Measurements from ENCODE around the gene ETV6.
A peak's percentile ranks its signal among the peaks of the same experiment; 100 is the strongest.

ETV6 gene

DNA sequence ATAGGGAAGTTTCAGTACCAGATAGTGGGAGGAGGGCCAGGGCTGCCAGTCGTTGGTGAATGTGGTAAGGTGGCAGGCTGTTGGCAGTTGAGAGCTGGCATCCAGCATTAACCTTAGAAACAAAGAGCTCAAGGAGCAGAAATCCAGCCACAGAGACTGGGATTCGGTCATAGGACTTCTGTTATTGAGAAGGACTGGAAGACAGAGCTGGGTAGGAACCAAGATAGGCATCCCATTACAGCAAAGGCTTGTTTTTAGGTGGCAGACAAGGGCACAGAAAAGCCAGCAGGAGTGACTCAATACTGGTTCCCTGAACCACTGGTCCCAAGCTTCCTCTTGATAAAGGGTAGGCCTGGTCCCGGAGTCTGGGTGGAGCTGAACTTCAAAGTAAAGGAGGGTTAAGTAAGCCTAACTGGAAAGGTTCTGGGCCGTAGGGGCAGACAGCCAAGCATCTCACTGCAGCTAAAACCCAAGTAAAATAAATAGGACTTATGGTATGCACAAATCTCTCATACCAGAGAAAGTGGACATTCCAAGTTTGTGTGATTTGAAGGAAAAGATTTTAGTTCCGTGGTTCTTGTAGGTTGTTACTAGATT lies 147.9 kb downstream of the ETV6 start:
- in situ Hi-C loops (cut with HindIII; ENCODE audit: low sequenced_read_pairs) = no loop called here
- DNase-seq (ENCODE audit: low read depth, low spot score) = peak; percentile 92
- H3K4me3 ChIP-seq (ENCODE audit: low read depth, low read length) = no peak overlapping the region
- TF ChIP-seq, protein P1, sequence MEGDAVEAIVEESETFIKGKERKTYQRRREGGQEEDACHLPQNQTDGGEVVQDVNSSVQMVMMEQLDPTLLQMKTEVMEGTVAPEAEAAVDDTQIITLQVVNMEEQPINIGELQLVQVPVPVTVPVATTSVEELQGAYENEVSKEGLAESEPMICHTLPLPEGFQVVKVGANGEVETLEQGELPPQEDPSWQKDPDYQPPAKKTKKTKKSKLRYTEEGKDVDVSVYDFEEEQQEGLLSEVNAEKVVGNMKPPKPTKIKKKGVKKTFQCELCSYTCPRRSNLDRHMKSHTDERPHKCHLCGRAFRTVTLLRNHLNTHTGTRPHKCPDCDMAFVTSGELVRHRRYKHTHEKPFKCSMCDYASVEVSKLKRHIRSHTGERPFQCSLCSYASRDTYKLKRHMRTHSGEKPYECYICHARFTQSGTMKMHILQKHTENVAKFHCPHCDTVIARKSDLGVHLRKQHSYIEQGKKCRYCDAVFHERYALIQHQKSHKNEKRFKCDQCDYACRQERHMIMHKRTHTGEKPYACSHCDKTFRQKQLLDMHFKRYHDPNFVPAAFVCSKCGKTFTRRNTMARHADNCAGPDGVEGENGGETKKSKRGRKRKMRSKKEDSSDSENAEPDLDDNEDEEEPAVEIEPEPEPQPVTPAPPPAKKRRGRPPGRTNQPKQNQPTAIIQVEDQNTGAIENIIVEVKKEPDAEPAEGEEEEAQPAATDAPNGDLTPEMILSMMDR (IDR thresholded peaks at IDR 0.05; ENCODE audit: low read depth, low read length) = no peak

DNA sequence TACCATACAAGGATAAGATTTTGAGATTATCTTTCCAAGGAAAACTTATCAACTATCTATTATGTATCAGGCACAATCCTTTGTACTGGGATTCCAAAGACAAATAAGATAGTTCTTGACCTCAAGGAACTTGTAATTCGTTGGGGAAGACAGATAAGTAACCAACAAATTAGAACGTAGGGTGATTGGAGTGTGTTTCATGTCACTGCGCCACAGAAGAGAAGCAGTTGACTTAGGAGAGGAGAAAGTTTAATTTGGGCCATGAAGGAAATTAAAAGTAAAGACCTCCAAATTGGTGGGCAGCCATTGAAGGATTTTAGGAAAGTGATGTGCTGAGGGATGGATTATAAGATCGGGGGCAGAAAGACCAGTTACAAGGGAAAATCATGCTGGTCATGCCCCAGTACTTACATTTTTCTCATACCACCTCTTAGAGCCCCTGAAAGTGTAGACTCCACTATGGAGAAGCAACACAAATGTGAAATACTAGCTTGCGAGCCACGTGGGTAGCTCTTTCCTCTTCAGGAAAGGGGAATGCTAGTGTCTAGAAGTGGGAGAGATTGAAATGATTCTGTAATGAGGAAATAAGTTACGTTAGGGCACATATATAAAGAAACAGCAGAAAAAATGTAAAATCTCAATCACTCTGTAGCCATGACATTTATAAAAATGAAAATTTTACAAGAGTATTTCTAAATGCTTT lies 148.7 kb downstream of the ETV6 start:
- TF ChIP-seq, protein P1 (IDR thresholded peaks at IDR 0.05; ENCODE audit: low read depth, low read length) = no peak
- H3K4me3 ChIP-seq (ENCODE audit: low read depth, low read length) = no peak overlapping the region
- in situ Hi-C loops (cut with HindIII; ENCODE audit: low sequenced_read_pairs) = no loop called here
- no peak for DNase-seq (ENCODE audit: low read depth, low spot score)

DNA sequence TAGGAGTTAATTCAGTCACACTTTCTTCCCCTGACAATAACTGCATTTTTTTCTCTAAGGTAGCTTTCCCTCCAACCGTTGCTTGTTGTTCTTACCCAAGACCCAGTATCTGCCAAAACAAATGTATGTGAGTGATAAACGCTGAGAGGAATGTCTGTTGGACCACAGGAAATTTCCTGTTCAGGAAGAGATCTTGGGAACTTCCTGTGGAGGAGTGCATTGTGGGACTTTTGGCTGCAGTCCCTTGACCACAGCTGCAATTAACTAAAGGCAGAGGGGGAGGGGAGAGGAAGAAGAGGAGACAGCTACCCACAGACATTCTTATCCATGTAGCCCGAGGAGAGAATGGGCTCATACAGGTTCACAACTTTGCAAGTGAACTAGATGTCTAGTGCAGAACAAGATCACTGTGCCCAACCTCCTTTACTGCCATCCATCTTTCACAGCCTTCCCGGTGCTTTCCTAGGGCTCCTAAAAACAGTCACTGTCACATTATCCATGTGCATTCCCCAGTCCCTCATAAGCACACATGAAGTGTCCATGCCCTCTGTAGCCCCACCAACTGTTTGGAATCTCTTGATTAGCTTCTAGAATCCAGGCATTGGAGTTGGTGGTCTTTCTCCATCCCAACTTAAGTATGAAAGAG lies 149.5 kb downstream of the ETV6 start:
- in situ Hi-C loops (cut with HindIII; ENCODE audit: low sequenced_read_pairs) = no loop called here
- no peak overlapping the region for H3K4me3 ChIP-seq (ENCODE audit: low read depth, low read length)

DNA sequence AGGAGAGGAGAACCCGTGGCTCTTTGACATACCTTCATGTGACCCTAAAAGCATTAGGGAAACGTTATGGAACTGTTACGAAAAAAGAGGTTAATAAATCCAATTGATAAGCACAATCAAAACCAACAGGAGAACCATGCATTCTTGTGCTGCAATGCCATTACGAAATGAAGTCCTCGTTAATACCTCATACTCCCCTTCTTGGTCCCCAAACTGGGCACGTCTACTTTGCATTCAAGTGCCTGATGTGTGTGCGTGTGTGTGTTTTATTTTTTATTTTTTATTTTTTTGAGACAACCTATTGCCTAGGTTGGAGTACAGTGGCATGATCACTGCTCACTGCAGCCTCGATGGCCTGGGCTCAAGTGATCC lies 150.0 kb downstream of the ETV6 start:
- no peak overlapping the region for H3K4me3 ChIP-seq (ENCODE audit: low read depth, low read length)
- TF ChIP-seq, protein P1 (IDR thresholded peaks at IDR 0.05; ENCODE audit: low read depth, low read length) = no peak
- no peak for DNase-seq (ENCODE audit: low read depth, low spot score)
- in situ Hi-C loops (cut with HindIII; ENCODE audit: low sequenced_read_pairs) = no loop called here

More for the DNA sequence above, 149.5 kb downstream of the ETV6 start:
- TF ChIP-seq, protein P1 (IDR thresholded peaks at IDR 0.05; ENCODE audit: low read depth, low read length) = no peak
- peak; percentile 92 for DNase-seq (ENCODE audit: low read depth, low spot score)

DNA sequence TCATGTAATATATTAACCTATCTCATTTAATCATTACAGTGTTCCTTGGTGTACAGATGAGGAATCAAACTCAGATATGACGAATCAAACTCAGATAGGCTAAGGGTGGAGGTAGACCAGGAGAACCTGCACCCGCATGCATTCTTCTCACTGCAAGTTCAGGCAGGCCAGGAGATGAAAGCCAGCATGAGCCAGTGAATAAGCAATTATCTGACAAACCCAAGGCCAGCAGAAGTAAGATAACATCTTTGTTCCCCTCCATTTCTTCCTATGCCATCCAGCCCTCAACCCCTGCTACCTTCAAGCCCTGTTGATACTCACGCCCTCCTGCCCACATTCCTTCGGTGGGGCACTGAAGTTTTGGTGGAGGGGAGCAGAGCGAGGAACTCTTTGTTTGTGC lies 152.2 kb downstream of the ETV6 start:
- TF ChIP-seq, protein P1 (IDR thresholded peaks at IDR 0.05; ENCODE audit: low read depth, low read length) = no peak
- DNase-seq (ENCODE audit: low read depth, low spot score) = no peak
- in situ Hi-C loops (cut with HindIII; ENCODE audit: low sequenced_read_pairs) = no loop called here
- no peak overlapping the region for H3K4me3 ChIP-seq (ENCODE audit: low read depth, low read length)

DNA sequence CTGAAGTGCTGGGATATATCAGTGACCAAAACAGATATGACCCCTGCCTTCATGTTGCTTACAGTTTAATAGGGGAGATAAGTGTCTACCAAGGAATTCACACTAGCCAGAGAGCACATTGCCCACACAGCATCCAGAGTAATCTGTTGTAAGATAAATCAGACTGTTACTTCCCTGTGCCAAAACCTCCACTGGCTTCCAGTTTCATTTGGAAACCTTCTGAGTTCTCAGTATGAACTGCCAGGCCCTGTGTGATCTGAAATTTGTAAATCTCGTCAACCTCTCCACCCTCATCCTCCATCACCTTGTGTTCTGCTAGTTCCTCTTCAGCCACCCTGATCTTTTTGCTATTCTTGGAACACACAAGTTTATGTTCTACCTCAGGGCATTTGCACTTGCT lies 154.7 kb downstream of the ETV6 start:
- TF ChIP-seq, protein P1 (IDR thresholded peaks at IDR 0.05; ENCODE audit: low read depth, low read length) = no peak
- in situ Hi-C loops (cut with HindIII; ENCODE audit: low sequenced_read_pairs) = no loop called here
- no peak for DNase-seq (ENCODE audit: low read depth, low spot score)
- no peak overlapping the region for H3K4me3 ChIP-seq (ENCODE audit: low read depth, low read length)
